ENCODE results near the gene THADA.

DNA sequence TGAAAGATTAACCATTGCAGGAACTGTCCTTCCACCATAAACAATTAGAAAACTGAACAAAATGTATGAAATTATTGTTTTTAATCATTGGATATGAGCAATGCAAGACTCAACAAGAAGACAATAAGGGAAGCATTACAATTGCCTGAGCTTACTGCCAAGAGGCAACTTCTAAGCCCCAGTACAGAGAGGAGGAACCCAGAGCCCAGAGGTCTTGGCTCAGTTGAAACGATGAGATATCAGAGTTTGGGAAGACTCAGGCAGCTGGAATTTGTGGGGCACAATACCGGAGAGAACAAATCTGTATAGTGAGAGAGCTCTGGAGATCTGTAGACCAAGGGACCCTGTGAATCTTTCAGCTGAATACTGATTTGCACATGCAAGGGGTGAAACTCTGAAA lies 288.8 kb downstream of the THADA start:
- TF ChIP-seq CTCF (IDR thresholded peaks at IDR 0.05; ENCODE audit: low read depth, low read length, poor library complexity, severe bottlenecking), result no peak
- no peak for TF ChIP-seq EZH2phosphoT487 (IDR thresholded peaks at IDR 0.05; ENCODE audit: borderline replicate concordance, low read length)

All from DOHH2 (cell line).